Measurements from ENCODE around the gene CEP104.

The CEP104 gene

DNA sequence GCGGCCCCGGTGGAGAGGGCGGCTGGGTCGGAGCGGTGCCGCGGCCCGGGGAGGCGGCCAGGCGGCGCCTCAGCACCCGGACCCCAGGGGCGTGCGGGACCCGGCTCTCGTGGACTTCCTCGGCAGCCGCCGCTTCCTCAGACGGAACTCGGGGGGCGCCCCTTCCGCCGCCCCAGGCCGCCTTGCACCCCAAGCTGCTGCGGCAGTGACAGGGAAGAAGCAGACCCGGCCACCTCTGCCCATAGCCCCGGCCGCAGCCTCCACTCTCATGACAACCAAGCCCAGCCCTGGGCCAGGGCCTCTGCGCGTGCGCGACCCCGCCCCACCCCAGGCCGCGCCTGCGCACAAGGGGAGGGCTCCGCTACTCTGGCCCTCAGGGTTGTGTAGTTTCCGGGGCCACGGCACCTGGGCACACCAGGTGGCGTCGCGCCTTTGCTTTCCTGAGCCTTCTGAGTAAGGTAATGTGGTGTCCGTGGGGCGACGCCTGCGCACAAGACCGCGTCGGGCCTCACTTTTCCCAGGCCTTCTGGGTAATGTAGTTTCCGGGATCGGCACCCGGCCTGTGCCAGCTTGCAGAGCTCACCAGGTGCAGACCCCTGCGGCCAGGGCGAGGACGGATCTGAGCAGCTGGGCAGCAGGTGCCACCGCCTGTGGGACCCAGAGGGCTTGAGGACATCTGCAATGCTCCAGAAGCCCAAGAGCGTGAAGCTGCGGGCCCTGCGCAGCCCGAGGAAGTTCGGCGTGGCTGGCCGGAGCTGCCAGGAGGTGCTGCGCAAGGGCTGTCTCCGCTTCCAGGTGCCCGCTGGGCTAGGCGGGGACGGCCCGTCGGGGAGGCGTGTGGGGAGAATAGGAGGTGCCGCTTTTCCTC is at the start of gene CEP104, which contains the start of gene DFFB:
Gene CEP104, minus strand, starts transcription at position 289 of the 868 bp plus-strand sequence. CDS start 4,804 bp downstream, outside the sequence.
Gene DFFB, plus strand, starts transcription at position 554 of the 868 bp plus-strand sequence. Its CDS starts 128 bp downstream, at position 682.
- peak; percentile 84 for DNase-seq

DNA sequence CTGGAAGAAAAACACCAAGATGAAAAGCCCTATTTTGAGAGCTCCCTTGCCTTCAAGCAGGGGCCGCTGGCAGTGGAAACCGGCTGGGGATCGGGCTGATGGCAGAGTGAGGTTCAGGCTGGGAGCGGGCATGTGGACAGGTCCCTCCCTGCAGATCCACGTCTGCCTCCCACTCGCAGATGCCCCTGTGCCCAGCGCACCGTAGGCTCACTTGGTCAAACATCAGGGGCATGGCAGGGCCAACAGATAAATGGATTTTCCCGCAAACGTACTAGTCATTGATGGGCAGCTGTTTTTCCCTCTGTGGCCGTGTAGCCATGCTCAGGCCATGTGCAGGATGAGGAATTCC is 49.6 kb upstream of the CEP104 start:
- no peak for DNase-seq

DNA sequence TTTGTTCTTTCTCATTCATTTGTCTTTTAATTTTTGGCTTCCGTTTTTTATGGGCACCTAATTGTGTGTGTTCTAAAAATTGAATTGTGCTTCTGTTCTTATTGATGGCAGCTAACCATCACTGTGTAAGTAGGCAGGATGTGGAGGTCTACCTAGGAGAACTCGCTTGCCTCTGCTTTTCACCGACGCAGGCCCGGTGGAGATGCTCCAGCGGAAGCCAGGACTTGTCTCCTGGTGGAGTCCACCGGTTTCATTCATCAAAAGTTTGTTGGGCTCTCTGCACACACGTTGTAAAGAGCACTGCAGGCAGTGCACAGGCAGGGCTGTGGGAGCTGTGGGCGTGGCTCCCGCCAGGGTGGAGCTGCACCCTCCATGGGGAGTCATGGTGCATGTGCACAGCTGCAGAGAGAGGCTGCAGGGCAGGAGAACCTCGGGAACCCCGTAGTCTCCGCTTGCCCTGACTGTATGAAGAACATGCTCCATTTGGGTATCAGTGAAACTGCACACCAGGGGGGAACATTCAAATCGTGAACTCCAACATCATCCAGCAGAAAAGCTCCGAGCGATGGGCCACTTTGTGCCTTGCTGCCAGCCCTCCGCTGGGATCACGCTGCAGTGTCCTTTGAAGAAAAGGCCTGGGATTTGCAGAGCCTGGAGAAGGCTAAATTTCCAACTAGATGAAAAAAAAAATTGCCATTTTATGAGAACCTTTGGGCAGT is 49.1 kb upstream of the CEP104 start:
- no peak for DNase-seq

DNA sequence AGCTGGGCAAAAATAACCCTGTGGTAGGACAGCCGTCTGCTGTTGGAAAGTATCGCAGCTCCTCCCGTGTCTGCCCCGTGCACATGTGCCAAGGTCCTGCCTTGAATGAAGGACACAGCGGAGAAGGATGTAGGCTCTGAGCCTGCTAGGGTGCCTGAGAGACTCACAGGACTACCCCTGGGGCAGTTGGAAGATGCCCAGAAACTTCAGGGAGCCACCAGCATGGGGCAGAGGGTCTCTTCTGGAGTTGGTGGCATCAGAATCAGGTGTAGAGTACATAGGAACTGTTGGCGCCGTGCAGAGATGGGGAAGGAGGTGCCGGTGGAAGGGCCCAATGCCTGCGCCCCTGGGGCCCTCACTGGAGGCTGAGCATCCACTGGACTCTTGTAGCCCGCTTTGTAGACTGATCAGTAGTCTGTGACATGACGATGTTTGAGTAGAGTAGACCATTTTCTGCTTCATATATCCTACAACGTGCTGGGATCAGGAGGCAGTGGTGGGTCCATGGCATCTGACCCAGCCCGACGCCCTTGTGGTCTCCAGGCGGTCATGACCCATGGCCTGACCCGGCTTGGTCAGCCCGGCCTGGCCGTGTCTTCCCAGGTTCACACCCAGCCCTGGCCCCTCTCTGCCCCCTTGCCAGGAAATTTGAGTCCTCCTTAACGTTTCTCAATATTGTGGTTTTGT is 48.4 kb upstream of the CEP104 start:
- no peak for DNase-seq

DNA sequence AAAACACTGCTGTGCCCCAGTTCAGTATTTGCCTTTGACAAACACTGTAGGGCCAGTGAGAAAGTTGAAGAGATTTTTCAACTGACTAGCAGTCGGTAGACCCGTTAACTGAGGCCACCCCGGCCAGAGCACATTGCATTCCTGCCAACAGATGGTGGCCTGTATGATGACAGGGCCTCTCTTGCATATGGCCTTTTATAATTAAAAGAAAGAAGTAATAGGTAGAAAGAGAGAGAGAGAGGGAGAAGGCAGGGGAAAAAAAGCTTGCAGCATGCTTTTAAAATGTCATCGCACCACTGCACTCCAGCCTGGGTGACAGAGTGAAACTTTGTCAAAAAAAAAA is 47.8 kb upstream of the CEP104 start:
- DNase-seq = no peak

DNA sequence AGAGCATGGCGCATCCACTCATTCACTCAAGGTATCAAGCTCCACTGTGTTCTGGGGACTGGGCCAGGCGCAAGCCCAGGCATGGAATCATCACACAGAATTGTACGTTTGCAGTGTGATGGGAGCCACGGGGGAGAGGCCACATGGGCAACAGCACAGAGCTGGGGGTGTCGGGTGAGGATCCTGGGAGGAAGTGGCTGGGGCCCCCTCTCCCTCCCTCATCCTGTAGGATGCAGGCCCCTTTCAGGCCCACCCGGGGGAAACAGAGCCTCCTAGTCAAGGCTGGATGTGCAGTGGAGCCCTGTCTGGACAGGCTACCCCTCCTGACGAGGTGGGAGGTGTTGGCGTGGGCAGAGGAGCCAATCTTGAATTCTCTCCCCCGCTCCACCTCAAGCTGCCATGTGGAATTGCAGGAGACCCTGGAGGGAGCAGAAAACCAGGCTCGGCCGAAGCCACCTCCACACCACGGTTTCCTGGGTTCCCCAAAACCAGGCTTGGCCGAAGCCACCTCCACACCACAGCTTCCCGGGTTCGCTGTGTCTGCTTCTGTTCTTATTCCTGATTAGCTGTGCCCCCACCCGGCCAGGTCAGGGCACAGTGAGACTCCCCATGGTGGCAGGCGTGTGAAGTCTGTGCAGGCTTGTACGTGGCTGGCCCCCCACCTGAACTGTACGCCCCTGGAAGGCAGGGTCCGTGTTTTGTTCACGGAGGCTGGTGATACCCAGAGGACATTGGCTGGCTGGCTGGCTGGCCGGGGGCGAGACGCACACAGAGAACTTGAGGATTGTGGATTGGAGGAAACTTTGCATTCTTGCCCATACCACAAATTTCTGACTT is 47.2 kb upstream of the CEP104 start:
- no peak for DNase-seq

DNA sequence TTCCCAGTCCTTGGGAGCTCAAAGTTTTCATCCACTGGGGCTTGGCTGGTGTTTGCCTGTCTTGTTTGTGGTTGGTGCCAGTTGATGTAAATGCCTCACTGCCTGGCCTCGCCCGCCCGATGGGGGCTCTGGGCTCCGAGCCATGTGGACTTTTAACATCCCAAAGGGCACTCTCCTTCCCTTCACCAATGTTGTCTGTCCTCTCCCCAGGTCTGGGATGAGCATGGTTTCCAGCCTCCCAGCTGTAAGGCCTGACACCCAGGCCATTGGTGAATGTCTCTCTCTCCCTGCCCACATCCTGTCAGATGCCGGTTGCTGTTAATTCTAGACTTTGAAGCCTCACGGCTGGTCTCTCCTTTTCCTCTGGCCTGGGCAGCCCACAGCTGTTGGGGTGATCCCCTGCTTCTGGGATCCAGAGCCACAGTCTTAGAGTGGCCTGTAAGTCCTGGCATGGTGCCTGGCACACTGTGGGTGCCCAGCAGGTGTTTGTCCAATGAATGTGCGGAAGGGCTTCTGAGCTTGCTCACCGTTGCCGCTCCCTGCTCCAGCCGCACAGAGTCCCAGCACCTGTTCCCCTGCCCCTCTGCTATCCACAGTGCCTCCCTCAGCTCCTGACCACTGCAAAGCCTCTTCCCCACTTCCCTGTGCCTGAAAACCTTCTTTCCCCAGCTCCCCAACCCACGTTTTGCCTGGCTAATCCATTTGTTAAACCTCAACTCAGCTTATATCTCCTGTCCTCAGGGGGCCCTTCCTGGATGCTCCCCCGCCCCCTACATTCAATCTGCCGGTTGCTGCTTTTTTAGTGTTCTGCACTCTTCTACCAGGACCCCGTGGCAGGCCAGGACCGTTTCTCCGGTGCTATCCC is 46.4 kb upstream of the CEP104 start:
- no peak for DNase-seq

DNA sequence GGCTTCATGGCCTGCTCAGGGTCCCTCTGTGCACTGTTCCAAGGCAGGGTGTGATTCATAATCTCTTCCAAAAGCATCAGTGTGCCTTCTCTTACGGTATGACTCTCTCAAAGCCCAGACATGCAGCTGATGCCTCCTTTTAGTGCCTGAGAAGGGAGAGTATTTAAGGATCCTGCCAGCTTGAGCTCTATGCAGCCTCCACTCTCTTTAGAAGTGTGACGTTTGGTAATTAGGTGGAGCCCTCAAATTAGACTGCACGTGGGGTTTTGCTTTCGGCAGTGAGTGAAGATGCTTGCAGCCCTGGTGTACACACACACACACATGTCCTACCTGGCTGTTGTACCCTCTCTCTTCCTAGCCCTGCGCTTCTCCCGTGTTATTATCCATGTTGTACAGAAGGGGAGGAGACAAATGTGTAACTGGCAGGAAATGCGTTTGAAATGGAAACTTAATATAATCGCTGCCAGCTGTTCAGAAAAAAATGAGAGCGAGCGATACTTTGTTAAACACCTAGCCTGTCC is 45.6 kb upstream of the CEP104 start:
- DNase-seq = no peak

DNA sequence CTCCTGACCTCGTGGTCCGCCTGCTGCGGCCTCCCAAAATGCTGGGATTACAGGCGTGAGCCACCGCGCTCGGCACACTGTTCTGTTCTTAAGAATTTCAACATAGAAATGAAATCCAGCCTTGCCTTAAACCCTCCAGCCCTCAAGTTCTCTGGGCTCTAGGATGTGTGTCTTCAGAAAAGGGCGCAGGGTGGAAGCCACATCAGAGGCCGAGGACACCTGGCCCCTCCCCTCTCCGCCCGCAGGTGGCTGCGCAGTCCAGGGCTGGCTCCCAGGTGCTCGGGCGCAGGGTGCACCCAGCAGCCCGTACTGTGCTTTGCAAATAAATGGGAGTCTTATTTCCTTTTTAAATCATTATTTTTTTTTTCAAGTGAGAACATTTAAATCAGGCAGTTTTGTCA is 45.1 kb upstream of the CEP104 start:
- DNase-seq = no peak

DNA sequence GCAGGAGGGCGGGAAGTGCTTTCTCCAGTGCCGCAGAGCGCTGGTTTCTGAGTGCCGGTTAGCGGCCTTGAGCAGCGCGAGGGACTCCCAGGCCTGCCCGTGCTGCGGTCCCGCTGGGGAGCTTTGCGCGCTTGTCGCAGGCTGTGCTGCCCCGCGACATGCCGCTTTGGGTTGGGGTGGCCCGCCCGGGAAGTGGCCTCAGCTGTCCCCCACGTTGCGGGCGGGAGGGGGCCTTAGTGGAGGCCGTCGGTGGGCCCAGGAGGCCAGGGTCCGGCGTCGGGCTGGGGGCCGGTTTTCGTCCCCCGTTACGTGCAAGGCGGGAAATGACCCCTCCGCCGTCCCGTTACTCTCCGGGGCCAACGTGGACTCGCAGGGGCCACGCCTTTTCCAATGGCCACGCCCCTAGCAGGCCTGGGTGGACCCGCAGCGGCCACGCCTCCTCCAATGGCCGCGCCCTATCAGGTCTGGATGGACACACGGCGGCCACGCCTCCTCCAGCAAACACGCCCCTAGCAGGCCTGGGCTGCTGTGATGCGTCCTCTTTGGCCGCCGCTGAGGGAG is 44.0 kb upstream of the CEP104 start:
- peak; percentile 47 for DNase-seq

DNA sequence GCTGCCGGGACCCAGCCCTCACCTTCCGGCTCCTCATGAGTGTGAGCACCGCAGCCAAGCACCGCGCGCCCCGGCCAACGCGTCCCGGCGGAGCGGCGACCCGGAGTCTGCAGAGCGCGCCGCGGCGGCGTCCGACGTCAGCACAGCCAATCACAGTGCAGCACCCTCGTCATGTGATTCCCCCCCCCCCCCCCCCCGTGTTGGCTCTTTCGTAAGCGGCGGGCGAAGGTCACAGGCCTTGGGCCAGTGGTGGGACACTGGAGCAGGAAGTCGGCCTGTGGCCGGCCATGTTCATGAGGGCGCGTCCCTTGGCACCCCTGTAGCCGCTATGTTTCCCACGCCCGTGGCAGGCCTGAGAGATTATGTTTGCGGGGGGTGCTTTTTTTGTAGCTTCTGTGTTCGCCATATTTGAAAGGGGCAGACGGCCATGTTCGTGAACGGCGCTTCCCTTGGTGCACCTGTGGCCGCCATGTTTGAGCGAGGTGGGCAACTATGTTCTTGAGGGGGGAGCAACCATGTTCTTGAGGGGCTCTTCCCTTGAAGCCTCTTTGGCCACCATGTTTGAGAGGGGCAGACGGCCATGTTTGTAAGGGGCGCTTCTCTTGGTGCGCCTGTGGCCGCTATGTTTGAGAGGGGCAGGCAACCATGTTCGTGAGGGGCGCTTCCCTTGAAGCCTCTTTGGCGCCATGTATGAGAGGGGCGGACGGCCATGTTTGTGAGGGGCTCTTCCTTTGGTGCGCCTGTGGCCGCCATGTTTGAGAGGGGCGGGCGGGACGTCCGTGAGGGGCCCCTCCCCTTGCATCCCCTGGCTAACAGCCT is 43.3 kb upstream of the CEP104 start, which contains the start of gene C1orf174:
Gene C1orf174, minus strand, starts transcription at position 123 of the 819 bp plus-strand sequence. Its CDS starts 86 bp downstream, at position 37.
- DNase-seq = peak; percentile 89

DNA sequence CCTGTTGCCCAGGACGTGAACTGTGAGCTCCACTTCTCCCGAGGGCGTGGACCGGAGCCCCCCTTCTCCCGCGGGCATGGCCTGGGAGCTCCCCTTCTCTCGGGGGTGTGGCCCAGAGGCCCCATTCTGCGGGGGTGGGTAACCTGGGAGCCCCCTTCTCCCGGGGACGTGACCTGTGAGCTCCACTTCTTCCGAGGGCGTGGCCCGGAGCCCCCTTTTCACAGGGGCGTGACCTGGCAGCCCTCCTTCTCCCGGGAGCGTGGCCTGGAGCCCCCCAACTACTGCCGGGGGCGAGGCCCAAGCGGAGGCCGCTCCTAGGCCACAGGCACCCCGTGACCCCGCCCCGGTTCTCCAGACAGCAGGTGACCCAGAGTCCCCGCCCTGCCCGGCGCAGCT is 42.7 kb upstream of the CEP104 start:
- no peak for DNase-seq

DNA sequence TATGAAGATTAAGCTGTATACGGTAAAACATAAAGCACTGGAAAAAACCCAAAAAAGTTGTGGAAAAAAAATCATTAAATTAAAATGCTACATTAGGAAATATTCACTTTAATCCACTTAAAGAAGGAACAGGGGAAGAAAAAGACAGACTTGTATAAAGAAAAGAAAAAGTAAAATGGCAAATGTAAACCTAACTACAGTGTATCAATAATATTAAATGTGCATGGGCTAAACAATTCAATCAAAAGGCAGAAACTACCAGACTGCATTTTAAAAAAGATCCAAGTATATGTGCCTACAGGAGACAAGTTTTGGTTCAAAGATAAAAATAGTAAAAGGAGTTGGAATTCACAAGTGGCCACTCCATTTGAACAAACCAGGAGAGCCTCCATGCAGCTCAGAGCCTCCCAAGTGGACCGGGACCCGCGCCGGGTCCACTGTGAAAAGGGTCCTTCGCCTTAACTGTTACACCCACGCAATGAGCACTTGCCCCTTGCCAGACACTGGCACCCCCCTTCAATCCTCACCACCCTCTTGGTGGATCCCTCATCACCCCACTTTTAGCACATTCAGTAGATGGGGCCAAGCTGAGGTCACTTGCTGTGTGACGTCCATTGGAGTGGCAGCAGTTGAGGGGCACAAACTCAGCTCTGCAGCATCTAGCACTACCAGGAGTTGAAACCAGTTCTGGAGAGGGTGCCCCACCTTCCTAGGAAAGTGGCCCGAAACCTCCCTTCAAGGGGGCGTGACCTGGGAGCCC is 42.2 kb upstream of the CEP104 start:
- DNase-seq = no peak

DNA sequence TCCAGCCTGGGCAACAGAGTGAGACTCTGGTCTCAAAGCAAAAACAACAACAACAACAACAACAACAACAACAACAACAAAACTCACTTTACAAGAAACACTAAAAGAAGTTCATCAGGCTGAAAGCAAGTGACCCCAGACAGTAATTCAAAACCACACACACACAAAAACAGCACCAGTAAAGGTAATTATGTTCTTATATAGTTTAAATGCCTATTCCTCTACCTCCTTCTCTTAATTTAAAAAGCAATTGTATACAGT is 41.4 kb upstream of the CEP104 start:
- no peak for DNase-seq

DNA sequence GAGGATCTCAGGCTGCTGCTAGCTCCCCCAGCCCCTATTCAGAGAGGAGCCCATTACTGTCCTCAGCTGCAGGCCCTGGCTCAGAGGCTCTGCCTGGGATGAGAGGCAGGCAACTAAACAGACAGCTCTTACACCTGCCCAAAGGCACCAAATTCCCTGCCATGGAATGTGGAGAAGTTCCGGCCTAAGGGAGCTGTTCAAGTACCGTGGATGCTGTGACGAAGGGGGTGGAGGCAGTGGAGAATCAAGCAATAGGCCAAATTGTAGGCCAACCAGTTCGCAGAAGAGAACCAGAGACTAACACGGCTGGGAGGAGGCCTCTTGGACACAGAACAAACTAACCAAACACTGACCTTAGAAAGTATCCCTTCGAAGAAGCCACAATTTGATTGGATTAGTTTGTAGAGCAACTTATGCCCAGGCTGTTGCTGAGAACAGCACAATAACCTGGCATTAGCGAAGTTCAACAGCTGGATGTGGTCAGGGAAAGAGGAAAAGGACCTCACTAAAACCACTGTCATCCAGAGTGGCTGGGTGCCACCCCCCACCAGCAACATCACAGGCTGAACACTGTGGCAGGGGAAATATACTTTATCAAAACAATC is 39.5 kb upstream of the CEP104 start:
- no peak for DNase-seq

DNA sequence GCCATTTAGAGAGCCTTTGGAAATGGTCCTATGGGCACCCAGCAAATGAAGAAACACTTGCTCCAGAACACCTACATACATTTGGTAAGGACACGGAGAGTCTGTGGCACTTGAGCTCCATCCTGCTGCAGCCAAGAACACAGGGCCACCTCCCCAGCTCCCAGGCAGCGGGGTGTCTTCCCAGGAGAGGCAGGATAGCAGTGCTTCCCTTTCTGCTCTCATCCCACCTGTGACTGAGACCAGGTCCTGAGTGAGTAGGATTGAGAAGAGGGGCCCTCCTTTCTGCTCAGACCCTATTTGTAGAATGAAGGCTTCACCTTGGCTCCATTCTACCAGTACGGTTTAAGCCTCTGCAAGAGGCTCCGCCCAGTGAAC is 38.9 kb upstream of the CEP104 start:
- no peak for DNase-seq

DNA sequence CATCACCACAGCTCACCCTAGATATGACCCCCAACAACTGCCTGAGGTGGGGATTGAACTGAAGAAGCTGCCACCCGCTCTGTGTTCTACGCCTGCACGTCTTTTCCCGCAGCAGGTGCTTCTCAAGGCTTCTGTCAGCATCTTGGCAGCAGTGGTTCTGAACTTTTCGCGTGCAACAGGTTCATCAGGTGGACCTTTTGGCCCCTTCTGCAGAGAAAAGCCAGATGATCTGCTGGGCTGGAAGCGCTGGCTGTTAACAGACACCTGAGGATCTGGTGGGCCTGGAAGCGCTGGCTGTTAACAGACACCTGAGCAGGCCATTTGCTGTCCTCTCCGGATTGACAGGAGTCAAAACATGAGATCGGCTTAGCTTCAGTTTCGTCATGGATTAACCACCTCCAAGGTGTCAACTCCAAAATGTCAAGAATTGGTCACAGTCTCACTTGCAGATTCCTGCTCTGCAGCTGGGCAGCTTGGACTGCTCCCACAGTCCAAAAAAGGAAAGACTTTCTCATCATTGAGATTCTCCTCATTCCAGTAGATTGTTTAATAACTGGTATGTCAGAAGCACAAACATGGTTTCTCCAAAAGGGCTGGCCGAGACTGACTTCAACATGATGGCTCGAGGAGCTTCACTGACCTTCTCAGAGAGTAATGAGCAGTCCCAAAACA is 38.4 kb upstream of the CEP104 start:
- DNase-seq = no peak

DNA sequence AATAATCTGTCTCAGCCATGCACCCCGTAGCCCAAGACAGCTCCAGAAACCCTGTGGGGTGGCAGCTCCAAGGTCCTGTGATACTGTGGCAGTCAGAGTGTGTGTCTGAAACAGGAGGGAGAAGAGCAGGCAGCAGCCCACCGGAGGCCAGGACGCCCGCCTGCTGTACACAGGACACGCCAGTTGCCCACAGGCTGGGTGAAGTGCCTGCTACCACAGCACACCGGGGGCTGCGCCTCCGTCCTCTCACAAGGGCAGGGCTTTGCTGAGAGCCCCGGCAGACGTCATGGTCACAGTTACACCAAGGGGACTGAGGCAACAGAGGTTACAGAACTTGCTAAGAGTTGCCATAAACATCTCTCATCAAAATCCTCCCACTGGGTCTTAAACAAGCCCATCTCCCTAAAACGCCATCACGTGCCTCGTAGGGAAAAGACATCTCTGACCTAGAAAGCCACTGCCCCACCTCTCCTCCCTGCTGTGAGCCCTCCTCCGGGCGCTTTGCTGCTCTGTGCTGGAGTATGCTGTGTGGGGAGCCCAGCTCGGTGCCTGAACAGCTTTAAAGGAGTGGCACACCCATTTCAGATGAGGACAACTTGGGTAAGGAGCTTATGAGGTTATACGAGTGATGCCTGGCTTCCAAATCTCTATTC is 37.7 kb upstream of the CEP104 start:
- DNase-seq = no peak

All from NCI-H748 treated with DMSO at 0.1 percent for 48 hours (cell line).